ENCODE results near the gene ATP8A2.

The ATP8A2 gene

GRCh38 chr13:25662516-25662915 is 290.7 kb downstream of the ATP8A2 start:
- TF ChIP-seq CTCF (IDR thresholded peaks at IDR 0.05) = no peak

GRCh38 chr13:25668345-25668744 is 296.6 kb downstream of the ATP8A2 start:
- TF ChIP-seq CTCF (IDR thresholded peaks at IDR 0.05) = no peak

- TF ChIP-seq CTCF (IDR thresholded peaks at IDR 0.05) = no peak
Measured at GRCh38 chr13:25673711-25674110, 301.9 kb downstream of the ATP8A2 start.

GRCh38 chr13:25674371-25674770 is 302.6 kb downstream of the ATP8A2 start:
- no peak for TF ChIP-seq CTCF (IDR thresholded peaks at IDR 0.05)

GRCh38 chr13:25675060-25675459 is 303.3 kb downstream of the ATP8A2 start:
- TF ChIP-seq CTCF (IDR thresholded peaks at IDR 0.05) = no peak

GRCh38 chr13:25677956-25678355 is 306.2 kb downstream of the ATP8A2 start:
- no peak for TF ChIP-seq CTCF (IDR thresholded peaks at IDR 0.05)

- TF ChIP-seq CTCF (IDR thresholded peaks at IDR 0.05) = no peak
Measured at GRCh38 chr13:25678398-25678797, 306.6 kb downstream of the ATP8A2 start.

- no peak for TF ChIP-seq CTCF (IDR thresholded peaks at IDR 0.05)
Measured at GRCh38 chr13:25679159-25679558, 307.4 kb downstream of the ATP8A2 start.

All from LNCAP (cell line).